Dermis blood vessel endothelial cell (primary cell): Measurements from ENCODE around the gene ILK. TPM values are rescaled to one million over a fixed set of nuclear protein-coding genes. Genes with fewer than 3 reads are reported as not detected.

ENCODE experiments used
- DNase-seq: peaks from one replicate; pipeline ENCODE4 v3.0.0; 2010
- total RNA-seq: library from RNA; depleted of rRNA; stranded (reverse); fragments of >200 nt; gene quantifications from 2 replicates; pipeline ENCODE4 v1.2.3, GENCODE V29; 2014

Gene ILK
- total RNA-seq, 1 donor from 2014 or later, result 163 TPM

DNA sequence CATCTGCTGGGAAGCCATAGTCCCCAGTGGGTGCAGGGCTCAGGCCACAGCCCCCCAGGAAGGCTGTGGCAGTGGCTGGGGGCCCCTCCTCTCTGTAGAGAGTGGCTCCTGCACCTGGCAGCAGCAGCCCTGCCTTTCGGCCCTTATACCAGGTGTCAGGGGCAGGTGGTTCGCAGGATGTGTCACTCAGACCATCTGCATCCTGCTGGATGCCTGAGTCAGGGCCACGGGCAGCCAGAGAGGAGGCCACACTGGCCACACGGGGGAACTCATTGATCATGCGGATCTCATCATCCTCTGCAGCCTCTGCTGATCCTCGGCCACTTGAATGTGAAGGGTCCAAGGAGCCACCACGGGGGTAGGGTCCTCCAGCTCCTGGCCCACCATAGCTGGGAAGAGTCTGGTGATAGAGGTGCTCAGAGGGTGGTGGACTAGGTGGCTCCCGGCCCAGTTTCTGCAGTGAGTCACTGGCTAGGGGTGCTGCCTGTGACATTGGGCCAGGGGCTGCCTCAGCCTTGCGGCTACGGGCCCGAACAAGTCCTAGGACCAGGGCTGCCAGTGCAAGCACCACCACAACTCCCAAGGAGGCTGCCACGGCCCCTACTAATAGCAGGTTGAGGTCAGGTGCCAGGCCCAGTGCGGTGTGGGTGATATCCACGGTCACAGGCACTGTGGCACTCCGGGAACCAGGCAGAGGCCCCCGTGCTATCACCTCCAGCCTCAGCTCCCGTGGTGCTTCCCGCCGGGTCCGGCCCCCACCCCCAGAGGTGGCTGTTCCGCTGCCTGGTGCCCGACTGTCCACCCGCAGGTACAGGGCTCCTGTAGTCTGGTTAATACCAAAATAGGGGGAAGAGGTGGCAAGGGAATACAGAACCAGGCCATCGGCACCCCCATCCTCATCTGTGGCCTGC, 18.9 kb downstream of the ILK start:
- DNase-seq, result peak; percentile 77

DNA sequence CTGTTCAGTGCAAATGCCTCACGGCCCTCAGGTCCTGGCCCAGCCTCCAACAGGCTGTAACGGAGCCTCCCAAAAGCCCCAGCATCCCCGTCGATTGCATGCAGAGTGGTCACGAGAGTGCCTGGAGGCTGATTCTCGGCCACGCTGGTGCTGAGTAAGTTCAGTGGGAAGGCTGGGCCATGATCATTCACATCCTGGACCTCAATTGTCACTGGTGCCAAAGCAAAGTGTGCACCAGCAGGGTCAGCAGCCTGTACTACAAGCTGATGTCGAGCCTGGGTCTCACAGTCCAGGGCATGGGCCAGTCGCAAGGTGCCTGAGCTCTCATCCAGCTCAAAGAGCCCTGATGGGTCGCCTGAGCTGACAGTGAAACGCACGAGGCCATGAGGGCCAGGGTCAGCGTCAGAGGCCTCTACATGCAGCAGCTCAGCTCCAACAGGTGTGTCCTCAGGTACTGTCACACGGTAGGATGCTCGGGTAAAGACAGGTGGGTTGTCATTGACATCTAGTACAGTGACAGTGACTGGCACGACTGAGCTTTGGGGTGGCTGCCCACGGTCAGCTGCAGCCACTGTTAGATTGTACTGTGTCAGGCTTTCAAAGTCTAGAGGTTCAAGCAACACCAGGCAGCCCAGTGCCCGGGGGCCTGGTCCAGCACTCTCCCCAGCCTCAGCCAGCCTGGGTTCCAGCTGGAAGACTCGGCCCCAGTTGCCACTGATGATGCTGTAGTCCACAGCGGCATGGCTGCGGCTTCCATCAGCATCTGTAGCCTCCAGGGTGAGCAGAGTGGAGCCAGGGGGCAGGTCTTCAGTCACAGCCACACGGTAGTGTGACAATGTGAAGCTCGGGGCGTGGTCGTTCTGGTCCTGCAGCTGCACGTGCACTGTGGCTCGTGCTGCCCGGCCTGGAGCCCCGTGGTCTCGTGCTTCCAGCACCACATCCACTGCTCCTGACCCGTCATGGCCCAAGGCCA, 20.1 kb downstream of the ILK start:
- no peak for DNase-seq

DNA sequence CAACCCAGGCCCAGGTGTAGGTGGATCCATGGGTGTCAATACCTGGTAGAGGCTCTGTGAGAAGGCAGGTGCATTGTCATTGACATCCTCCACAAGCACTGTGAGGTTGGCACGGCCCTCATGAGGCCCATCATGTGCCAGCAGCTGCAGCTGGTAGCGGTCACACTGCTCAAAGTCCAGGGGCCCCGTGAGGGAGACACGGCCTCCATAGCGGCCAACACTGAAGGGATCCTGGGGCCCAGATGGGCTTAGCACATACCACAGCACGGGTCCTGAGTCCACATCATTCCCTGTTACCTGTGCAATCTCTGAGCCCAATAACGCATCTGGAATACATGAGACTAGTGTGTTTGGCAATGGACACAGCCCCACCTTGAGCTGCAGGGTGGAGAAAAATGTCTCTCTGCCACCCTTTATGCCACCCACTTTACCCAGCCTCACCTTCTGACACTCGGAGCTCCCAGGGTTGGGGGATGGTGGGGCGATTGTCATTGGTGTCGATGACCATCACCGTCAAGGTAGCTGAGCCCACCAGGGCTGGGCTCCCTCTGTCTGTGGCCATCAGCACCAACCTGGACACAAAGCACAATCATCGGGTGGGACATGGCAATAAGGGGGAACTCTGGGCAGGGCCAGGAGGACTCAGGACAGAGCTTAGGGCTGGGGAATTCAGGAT, 21.7 kb downstream of the ILK start:
- no peak for DNase-seq

GRCh38 chr11:6625832-6626420, 22.4 kb downstream of the ILK start:
- no peak for DNase-seq

DNA sequence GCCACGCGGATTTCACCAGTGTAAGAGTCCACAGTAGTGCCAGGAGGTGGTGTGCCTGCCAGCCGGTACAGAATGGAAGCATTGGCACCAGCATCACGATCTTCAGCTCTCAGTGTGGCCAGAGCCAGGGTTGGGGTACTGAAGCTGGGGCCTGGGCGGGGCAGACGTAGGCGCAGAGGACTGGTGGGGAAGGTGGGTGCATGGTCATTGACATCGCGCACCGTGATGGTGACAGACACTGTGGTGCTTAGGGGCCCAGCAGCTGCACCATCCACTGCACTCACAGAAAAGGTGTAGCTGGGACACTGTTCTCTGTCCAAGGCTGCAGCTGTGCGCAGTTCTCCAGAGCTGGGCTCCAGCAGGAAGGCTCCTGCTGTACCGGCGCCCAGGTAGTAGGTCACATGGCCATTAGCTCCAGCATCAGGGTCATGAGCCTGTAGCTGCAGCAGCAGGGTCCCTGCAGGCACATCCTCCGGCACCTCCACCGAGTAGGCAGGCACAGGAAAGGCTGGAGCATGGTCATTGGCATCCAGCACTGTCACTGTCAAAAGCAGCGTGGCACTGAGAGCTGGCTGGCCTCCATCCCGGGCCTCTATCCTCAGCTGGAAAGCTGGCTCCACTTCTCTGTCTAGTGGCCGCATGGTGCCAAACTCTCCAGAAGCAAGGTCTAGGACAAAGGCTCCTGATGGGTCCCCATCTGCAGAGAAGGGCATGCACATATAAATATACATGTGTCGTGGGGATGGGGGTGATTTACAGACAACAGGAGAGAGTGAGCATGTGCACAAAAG, 23.6 kb downstream of the ILK start:
- DNase-seq, result no peak

GRCh38 chr11:6627762-6628241, 24.2 kb downstream of the ILK start:
- DNase-seq, result no peak

- DNase-seq, result no peak
Observed at GRCh38 chr11:6628526-6628925, 25.0 kb downstream of the ILK start.

DNA sequence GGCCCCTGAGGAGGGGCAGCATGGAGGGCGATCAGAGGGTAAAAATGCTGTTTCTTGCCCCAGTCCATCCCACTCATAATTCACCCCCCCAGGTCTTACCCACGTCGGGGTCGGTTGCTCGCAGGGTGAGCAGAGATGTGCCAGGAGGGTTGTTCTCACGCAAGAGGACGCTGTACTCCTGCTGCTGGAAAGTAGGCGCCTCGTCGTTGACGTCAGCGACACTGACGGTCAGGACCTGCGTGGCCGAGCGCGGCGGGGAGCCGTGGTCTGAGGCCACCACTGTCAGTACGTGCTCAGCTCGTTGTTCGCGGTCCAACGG, 26.0 kb downstream of the ILK start:
- DNase-seq, result no peak

DNA sequence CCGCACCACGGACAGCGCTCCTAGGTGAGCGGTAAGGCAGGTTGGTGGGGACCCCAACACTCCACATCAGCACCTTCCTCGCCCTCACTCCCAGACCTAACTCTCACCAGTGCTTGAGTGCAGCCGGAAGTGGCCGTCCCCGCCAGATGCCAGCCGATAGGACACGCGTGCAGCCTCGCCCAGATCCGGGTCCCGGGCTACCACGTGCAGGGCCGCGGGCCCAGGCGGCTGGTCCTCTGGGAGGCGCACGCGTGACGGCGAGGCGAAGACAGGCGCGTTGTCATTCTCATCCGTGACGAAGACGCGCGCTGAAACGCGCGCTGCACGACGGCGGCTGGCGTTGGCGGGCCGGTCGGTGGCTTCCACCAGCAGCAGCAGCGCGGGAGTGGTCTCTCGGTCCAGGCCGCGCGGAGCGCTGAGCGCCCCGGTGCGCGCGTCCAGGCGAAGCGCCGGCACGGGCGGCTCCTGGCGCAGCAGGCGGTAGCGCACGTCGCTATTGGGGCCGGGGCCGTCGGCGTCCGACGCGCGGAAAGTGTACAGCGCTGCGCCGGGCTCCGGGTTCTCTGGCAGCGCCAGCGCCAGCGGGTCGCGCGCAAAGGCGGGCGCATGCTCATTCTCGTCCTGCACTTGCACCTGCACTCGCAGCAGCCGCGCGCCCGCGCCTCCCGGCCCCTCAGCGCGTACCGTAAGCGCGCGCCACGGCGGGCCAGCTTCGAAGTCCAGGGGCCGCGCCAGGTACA, 26.5 kb downstream of the ILK start:
- DNase-seq, result no peak

DNA sequence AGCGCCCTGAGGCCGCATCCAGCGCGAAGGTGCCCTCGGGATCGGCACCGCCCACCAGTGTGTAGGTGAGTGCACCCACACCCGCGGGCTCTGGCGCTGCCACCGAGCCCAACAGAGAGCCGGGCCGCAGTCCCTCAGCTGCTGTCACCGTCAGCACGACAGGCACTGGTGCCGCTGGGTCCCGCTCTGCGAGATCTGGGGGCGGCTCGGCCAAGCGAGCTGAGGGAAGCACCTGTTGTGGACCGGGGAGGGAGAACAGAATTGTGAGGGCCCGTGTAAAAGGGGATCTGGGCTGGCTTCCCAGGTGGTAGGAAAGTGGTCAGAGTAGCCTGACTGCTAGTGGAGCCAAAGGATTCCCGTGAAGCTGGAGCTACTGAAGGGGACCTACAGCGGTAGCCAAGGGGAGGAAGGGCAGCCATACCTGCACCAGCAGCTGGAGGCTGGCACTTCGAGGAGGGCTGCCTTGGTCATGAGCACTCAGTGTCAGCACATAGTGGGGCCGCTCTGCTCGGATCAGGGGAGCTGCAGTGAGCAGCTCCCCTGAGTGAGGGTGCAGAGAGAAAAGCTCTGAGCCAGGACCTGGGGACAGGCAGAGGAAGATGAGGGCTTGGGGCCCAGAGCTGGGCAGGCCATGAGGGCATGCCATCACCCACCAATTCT, 27.2 kb downstream of the ILK start:
- DNase-seq, result no peak

DNA sequence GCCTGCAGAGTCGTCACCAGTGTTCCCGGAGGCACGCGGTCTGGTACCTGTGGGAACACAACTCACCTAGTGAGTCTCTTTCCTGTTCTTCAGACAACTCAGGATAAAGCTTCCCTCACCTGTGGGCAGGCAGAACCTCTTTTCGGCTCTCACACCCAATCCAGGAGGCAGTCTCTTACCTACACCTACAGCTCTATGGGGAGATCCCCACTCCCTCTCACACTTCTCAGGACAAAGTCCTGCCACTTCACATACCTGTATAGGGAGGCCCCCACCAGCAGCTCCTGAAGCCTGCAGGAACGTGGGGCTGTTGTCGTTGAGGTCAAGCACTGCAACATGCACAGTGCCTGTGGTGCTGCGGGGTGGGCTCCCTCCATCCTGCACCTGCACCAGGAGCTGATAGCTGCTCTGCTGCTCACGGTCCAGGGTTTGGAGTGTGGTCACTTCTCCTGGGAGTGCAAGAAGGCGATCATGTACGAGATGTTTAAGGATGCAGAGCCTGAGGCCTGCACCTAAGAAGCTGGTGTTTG, 27.9 kb downstream of the ILK start:
- no peak for DNase-seq

- no peak for DNase-seq
Observed at GRCh38 chr11:6632116-6633073, 28.8 kb downstream of the ILK start.

- no peak for DNase-seq
Observed at GRCh38 chr11:6633422-6634408, 30.1 kb downstream of the ILK start.

GRCh38 chr11:6634534-6634933, 31.0 kb downstream of the ILK start:
- no peak for DNase-seq

- peak; percentile 96 for DNase-seq
Observed at GRCh38 chr11:6635082-6635932, 31.7 kb downstream of the ILK start.

GRCh38 chr11:6636480-6636879, 32.9 kb downstream of the ILK start:
- no peak for DNase-seq

- DNase-seq, result peak; percentile 38
Observed at GRCh38 chr11:6637871-6638270, 34.3 kb downstream of the ILK start.
